NCI-H2227 (cell line): ENCODE data around the gene IGF1.
"Not testable (repeated sequence)": the region's sequence is repeated elsewhere in the genome, so short reads cannot be mapped to it uniquely, and the experiment has no call there.

Experiments used
- DNase-seq: peaks from one replicate; lab custom pipeline; 2025; ENCODE audit not compliant: unreplicated experiment; lab: John Stamatoyannopoulos, UW

IGF1 gene

DNA sequence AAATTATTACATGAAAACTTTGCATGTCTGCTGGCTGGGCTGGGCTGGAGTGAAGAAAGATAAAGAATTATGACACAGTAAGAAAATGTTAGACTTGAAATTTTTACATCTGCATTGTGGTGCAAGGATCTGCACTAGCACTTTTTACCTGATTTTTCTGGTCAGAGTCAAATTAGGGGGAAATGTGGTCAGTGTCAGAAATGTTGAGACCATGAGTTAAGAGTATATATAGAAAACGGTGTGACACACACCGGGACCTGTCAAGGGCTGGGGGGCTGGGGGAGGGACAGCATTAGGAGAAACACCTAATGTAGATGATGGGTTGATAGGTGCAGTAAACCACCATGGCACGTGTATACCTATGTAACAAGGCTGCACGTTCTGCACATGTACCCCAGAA, 90.3 kb downstream of the IGF1 start:
- no peak for DNase-seq

GRCh38 chr12:102388469-102388868, 91.9 kb downstream of the IGF1 start:
- DNase-seq: no peak

GRCh38 chr12:102385343-102385742, 95.0 kb downstream of the IGF1 start:
- no peak for DNase-seq

- DNase-seq: no peak
Measured at GRCh38 chr12:102379346-102380162, 100.8 kb downstream of the IGF1 start.

DNA sequence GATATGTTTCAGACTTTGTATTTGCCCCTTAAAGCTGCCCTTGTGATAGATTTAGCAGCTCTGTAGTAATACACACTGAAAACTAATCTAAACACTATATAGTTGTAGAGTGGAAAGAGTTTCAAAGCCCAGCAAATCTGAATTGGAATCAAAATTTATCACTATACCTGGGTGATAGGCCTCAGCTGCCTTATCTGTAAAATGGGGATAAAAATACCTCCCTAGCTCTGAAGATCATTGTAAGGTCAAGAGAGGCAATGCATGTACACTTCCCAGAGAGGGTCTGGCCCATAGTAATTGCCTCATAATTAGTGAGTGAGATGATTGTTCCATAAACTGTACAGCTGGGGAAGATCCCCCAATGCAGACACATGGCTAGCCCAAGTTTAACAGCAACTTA, 103.6 kb downstream of the IGF1 start:
- no peak for DNase-seq

DNA sequence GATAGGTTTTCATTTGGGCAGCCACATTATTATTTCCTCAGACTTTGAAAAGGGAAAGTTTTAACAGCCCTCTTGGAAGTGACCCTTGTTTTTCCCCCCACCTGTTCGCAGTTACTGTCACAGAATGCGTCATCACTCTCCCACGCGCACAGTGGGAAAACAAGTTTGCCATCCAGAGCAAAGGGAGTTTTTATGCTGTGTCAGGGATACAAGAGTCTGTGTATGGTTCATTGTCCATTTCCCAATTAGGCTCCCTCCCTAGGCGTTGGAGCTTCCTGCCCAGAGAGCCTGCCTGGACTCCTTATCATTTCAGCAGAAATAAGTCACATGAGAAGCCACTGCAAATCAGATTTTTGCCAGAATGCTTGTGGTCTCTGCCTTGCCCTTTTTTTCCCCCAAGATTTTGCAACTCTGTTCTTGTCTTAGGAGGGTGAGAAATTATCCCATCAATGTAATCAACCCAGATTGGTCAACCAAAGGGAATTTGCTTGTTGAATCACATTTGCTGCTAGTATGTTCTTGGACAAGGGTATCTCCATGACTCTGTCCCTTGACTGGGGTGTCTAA, 104.1 kb downstream of the IGF1 start:
- no peak for DNase-seq

GRCh38 chr12:102374190-102374589, 106.2 kb downstream of the IGF1 start:
- no peak for DNase-seq

DNA sequence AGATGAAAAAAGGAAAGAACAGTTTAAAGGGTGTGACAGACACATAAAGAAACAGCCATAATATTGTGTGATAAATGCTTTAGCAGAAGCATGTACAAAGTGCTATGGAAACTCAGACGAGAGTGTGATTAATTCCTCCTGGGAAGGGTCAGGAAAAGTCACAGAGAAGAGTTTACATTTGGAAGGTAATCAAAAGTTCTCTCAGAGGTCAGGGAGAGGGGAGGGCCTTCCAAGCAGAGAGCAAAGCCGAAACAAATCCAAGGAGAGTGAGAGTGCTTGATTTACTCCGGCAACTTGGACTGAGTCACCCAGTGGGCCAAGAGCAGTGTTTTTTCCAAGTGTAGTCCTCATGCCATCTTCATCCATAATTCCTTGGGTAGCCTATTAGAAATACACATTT, 108.3 kb downstream of the IGF1 start:
- no peak for DNase-seq

GRCh38 chr12:102371165-102371564, 109.2 kb downstream of the IGF1 start:
- no peak for DNase-seq

DNA sequence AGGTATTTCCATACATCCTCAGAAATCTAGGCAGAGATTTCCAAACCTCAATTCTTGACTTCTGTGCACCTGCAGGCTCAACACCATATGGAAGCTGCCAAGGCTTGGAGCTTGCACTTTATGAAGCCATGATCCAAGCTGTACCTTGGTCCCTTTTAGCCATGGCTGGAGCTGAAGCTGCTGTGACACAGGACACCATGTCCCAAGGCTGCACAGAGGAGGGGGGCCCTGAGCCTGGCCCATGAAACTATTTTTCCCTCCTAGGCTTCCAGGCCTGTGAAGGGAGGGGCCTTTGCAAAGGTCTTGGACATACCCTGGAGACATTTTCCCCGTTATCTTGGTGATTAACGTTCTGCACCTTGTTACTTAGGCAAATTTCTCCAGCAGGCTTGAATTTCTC, 110.5 kb downstream of the IGF1 start:
- DNase-seq: no peak

DNA sequence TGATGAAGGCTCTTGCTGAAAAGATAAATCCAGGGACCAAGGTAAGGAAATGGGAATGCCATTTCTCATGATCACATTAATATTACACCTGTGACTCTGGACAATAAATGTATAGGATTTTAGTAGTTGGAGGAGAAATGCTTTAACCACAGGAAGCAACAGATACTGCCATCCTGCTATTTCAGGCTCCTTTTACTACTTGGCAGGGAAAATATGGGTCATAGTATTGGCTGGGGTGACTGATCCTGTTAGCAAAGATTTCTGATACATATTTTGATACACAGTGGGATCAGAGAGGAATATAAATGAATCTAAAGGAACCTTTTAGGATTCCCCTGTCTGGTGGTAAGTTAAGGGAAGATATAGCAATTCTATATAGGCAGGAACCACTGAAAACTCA, 115.0 kb downstream of the IGF1 start:
- no peak for DNase-seq

DNA sequence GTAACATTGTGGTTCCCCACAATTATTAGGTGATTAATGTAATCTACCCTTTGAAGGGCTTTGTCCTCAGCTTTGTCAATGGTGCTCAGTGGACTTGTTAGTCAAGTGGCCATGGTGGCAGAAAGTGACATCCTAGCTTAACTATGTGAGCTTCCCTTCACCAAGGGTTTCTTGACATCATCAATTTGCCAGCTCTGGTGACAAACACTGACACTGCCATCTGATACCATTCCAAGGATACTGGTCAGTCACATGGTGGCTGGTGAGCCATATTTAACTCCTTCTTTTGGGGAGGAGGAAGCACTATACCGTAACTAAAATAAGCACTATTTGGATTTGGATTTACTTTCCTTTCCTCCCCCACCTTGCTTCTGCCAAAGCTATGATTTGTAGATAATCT, 115.7 kb downstream of the IGF1 start:
- no peak for DNase-seq

GRCh38 chr12:102356690-102357089, 123.7 kb downstream of the IGF1 start:
- peak; percentile 23 for DNase-seq

DNA sequence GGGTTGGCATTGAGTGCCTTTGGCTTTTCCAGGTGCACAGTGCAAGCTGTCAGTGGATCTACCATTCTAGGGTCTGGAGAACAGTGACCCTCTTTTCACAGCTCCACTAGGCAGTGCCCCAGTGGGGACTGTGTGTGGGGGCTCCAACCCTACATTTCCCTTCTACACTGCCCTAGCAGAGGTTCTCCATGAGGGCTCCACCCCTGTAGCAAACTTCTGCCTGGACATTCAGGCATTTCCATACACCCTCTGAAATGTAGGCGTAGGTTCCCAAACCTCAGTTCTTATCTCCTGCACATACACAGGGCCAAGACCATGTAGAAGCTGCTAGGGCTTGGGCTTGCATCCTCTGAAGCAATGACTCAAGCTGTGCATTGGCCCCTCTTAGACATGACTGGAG, 126.1 kb downstream of the IGF1 start:
- not testable (repeated sequence) for DNase-seq

DNA sequence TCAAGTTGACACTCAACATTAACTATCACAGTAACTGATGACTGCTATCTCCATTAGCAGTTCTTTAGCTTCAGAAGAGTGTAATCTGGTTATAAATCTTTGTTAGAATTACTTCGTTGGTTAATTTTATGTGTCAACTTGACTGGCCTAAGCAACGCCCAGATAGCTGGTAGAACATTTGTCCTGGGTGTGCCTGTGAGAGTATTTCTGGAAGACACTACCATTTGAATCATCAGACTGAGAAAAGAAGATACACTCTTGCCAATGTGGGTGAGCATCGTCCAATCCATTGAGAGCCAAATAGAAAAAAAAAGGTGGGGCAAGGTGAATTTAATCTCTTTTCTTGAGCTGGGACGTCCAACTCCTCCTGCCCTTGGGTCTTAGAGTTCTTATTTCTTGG, 129.0 kb downstream of the IGF1 start:
- DNase-seq: no peak

DNA sequence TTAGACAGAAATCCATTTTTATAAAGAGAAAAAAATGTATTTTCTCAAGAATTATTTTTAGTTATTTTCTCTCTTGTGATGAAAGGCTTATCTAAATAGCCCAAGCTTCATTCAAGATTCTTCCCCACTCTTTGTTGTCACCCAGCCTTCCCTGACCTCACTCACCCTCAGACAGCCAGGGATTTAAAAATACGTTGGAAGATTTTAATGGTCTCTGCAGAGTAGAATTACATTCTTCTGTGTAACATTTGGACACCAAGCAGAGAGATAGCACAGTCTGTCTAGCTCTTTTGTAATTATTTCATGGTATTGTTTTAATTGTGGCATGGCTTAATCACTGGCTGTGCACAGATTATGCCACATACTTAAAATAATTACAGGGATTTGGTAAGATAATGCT, 130.3 kb downstream of the IGF1 start:
- no peak for DNase-seq

DNA sequence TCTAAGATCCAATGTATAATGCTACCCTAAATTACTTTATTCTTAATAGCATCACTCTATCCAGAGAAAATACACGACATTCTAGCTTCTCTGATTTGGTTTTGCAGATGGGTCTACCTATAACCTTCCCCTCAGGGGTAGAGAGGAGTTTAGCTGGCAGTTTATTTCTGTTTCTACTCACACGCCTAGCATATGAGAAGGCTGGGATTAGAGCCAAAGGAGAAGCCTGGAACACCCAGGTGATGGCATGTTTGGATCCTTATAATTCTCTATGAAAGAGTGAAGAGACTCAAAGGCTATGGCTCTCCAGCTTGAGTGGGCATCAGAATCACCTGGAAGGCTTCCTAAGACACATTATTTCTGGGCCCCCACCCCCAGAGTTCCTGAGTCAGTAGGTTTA, 131.3 kb downstream of the IGF1 start:
- no peak for DNase-seq

- no peak for DNase-seq
Measured at GRCh38 chr12:102347811-102348210, 132.6 kb downstream of the IGF1 start.
